Stimulated activated CD4-positive, alpha-beta T cell treated with anti-CD3 and anti-CD28 coated beads, Interleukin-4, amount 100 ng/mL, for 4 hours (primary cell): ENCODE measurements around the gene GKAP1.
A peak's percentile ranks its signal among the peaks of the same experiment; 100 is the strongest.
"Not testable (repeated sequence)": the region's sequence is repeated elsewhere in the genome, so short reads cannot be mapped to it uniquely, and the experiment has no call there.

ENCODE experiments used
- DNase-seq, 2 experiments: peaks; one replicate each; pipeline ENCODE4 v3.0.0-alpha.2; 2020

Gene GKAP1

GRCh38 chr9:83728591-83729368, 88.8 kb downstream of the GKAP1 start:
- DNase-seq = not testable (repeated sequence)

DNA sequence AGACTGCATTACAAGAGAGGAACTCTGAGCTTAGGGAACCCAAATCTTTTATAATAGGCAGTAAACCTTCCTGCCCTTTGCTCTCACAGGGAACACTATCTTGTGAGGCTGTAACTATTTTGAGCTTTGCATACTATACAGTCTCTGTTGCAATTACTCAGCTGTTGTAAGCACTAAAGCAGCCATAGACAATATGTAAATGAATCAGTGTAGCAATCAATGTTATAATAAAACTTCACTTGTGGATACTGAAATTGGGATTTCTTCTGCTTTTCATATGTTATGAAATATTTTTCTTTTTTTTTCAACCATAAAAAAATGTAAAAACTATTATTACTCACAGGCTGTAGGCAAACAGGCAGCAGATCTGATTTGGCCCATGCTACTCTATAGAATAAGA, 93.1 kb downstream of the GKAP1 start:
- DNase-seq = no peak

DNA sequence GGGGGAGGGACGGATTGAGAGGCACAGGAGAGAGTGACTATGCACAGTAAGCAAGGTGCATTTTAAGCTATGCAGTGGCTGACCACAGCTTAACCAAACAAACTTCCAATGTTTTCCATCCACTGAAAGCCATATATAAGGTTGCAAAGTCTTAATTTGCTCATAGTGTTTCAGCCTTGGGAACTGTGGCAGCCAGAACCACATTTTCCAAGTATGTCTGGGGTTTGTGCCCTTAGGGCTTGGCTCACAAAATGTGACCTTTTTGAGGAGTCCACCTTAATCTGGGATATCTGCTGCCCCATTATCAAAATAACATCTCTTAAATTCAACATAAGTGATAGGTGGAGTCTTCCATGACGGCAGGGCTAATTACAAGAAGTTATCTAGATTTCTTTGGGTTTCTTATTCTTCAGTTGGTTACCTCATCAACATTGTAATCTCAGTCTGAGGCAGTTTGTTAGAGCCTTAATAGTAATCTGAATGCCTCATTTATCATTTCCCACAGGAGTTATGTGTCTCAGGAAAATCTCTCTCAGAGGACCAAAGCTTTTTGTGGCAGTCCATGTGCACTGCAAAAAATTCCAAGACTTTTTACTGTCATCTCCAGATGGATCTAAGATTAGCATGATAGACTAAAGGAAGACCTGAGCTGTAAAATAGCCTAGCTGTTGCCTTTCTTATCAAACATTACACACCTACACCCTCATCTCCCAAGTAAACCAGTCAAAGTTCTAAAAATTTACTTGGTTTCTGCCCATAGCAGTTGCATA, 94.7 kb downstream of the GKAP1 start:
- DNase-seq = no peak

GRCh38 chr9:83721509-83721908, 96.1 kb downstream of the GKAP1 start:
- DNase-seq = no peak

- no peak for DNase-seq
These were observed 101.8 kb downstream of the GKAP1 start for GRCh38 chr9:83715794-83716193.

DNA sequence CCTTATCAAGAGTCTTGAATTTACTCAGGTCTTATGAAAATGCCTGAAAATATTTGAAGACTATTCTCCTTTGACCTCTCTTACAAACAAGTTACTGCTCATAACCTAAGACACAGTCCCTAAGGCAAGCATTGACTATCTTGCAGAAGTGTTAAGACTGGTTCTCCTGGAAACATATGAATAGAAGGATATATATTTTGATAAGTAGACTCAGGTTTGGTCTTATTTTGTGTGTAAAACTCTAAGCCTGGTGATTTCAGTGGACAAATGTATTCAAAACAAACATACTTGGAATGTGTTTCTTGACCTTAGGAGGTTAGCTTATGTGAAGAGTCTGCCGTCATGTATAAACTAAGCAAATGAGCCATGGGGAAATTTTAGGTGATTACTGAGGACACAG, 102.3 kb downstream of the GKAP1 start:
- DNase-seq = no peak

DNA sequence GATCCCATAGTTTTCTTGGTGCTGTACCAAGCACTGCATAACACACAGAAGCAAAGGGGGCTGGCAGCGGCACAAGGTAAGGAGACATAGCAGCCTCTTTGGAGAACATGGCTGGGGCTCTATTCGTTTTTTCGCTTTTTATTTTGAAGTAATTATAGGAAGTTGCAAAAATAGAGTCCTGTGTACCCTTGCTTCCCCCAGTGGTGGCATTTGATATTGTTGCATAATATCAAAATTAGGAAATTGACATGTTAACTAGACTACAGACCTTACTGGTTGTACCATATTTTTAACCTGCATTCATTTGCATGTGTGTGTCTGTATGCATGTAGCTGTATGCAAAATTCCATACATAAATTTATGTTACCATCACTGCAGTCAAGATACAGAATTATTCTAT, 103.2 kb downstream of the GKAP1 start:
- DNase-seq = no peak

DNA sequence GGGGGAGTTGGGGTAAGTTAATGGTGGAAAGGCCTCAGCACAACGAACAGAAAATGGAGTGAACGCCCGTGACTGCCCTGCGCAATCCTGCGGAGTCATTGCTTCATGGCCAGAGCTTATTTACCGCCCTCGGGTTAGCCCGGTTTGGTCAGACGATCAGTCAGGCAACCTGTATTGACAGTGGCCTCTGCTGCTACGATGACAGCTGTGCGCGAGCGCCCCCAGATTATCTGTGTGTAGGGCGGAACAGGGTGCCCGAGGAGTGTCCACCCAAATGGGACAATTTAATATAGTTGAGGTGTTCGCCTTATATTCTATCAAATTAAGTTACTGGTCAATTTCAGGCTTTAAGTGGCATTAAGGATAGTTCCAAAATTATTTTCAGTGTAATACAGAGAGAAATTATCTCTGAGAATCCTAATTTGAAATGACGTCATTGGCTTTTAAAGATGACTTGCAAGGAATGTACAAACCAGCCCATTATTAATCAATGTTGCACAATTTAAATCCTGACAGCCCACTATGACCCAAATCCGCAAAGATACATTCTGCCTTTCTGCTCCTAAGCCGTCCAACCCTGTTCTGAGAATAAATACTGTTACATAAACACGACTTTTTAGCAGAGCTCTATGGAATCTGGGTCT, 108.9 kb downstream of the GKAP1 start:
- peak; percentile 49 to 50 for DNase-seq

- peak; percentile 87 to 88 for DNase-seq
These were observed 109.6 kb downstream of the GKAP1 start, which contains the start of gene UBQLN1 for GRCh38 chr9:83707768-83708514. Gene UBQLN1, minus strand, starts transcription at chr9:83707958. Its CDS starts 279 bp downstream, at chr9:83707679.

GRCh38 chr9:83707518-83707767, 110.1 kb downstream of the GKAP1 start:
- peak in 1 of 2 experiments; percentile 65 for DNase-seq

GRCh38 chr9:83706676-83707517, 110.7 kb downstream of the GKAP1 start:
- peak; percentile 66 to 74 for DNase-seq

DNA sequence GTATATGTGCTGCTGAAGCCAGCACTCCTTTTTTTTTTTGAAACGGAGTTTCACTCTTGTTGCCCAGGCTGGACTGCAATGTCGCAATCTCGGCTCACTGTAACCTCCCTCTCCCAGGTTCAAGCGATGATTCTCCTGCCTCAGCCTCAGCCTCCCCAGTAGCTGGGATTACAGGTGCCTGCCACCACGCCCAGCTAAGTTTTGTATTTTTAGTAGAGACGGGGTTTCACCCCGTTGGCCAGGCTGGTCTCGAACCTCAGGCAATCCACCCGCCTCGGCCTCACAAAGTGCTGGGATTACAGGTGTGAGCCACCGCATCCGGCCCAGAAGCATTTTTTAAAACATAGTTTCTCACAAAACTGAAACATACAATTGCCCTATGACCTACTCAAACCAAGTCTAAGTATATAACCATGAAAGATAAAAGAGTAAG, 112.3 kb downstream of the GKAP1 start:
- peak in 1 of 2 experiments; percentile 7 for DNase-seq

DNA sequence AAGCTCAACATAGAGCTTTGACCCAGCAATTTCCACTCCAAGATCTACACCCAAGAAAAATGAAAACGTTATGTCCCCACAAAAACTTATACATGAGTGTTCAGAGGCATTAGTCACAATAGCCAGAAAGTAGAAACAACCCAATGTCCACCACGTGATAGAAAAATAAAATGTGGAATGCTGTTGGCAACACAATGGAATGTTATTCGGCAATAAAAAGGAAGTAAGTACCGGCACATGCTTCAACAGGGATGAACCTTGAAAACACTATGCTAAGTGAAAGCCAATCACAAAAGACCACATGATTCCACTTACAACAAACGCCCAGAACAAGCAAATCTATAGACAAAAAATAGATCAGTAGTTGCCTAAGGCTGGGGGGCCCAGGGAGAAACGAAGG, 115.8 kb downstream of the GKAP1 start:
- DNase-seq = no peak

- DNase-seq = no peak
These were observed 116.3 kb downstream of the GKAP1 start for GRCh38 chr9:83701286-83701685.

DNA sequence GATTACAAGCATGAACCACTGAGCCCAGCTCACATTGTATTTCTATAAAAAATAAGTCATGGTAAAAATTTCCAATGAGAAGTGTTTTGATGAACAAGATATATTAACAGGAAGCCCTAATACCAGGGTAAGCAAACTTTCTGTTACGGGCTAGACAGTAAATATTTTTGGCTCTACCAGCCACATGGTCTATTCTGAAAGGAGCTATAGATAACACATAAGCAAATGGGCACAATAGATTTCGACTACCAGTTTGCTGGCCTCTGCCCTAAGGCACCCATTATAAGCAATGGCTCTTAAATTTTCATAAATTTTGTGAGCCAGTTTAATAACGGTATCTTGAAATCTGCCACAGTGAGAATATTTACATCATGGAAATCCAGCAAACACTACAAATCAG, 118.0 kb downstream of the GKAP1 start:
- no peak for DNase-seq

GRCh38 chr9:83698976-83699585, 118.5 kb downstream of the GKAP1 start:
- DNase-seq = no peak

- DNase-seq = no peak
These were observed 126.1 kb downstream of the GKAP1 start for GRCh38 chr9:83691492-83691891.
